G401 (cell line): Measurements from ENCODE around the gene GPC2. TPM values are rescaled to one million over a fixed set of nuclear protein-coding genes. Genes with fewer than 3 reads are reported as not detected.

ENCODE experiments used
- DNase-seq: peaks from one replicate; pipeline ENCODE4 v3.0.0-alpha.2; 2015; ENCODE audit warnings: low spot score
- in situ Hi-C: cut with HindIII; loops from 2 replicates; pipeline ENCODE4 v1.10.0; 2016; ENCODE audit warnings: low sequenced_read_pairs, mixed read lengths
- total RNA-seq: library from RNA; depleted of rRNA; stranded (reverse); fragments of >200 nt; shearing (Covaris generic); gene quantifications from 2 replicates; pipeline ENCODE4 v1.2.3, GENCODE V29; 2014

Gene GPC2
- total RNA-seq, 1 experiment from 2014 or later, result 8.8 TPM

- no peak for DNase-seq
- in situ Hi-C loops, result no loop called here
These were observed 3.2 kb downstream of the GPC2 start for GRCh38 chr7:100173806-100174495.

- in situ Hi-C loops, result no loop called here
- no peak for DNase-seq
These were observed 5.3 kb downstream of the GPC2 start for GRCh38 chr7:100171840-100172239.

DNA sequence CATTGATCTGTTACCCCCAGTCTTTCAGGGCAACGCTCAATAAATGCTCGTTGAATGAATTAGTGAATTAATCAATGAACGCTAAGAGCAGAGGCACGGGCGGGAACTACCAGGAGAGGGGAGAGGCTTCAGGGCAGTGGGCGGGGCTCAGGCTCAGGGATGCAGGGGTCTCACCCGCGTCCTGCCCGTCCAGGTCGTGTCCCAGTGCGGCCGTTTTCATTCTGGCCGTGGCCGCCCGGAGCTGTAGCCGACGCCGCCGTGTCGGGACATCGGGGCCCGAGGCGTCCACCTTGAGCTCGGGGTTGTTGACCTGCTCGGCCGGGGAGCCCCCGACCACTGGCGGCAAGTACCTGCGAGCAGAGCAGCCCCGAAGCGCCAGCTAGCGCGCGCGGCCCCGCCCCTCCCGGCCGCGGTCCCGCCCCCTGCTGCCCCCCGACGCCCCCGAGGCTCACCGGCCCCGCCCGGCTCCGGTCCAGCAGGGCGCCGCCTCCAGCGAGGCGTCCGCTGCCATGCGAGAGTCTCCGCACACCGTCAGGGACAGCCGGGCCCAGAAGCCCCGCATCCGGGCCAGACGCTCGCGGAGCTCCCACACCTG, 6.0 kb downstream of the GPC2 start:
- in situ Hi-C loops, result no loop called here
- no peak for DNase-seq

DNA sequence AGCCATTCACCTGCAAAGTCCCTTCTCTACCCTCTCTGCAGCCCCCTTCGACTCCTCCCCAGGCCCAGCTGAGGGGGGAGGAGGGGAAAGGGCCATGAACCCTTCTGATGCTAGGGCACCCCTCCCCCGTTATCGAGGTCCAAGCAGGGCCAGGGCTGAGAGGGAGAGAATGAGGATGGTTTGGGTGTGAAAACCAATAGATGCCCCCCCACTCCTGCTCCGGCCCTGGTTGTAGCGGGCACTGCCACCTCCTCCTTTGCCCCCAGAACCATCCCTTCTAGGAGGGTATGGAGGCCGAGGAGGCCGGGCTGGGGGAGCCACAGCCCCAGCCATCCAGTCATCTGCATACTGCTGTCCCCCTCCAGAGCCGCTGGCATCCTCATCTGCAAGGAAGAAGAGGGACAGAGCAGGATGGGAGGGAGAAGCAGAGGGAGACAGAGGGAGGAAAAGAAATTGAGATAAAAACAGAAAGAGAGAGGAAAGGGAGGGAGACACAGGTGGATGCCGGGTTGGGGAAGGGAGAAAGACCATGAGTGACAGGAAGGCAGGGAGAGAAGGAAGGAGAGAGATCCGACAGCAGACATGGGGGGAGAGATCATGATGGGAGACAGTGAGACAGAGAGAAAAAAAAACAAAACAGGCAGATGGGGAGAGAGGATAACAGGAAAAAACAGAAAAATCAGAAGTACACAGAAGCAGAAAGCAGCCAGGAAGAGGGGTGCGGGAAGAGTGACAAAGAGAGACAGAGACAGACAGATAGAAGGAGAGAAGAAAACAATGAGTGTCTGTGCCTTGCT, 6.9 kb downstream of the GPC2 start:
- no peak for DNase-seq
- in situ Hi-C loops, result no loop called here

DNA sequence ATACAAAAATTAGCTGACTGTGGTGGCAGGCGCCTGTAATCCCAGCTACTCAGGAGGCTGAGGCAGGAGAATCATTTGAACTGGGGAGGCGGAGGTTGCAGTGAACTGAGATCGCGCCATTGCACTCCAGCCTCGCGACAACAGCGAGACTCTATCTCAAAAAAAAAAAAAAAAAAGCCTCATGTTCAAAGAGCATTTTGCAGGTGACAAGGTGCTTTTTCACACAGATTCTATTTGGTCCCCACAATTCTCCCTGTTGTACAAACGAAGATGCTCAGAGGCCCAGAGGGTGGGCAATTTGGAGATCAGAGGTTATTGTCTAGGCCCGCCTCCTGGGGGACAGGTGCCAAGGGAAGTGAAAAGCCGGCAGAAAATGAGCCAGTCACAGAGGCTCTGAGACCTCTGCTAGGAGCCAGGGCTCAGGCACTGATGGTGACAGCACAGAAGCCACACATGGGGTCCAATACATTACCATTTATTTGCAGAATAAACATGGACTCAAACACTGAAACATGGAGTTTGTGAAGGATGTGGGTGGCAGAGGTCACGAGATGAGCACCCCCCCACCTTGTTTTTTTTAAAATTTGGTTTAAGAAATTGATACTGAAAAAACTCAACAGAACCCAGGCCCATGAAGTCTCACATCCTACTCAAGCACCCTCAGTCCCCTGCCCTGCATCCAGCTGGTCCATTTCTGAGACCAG, 7.9 kb downstream of the GPC2 start:
- in situ Hi-C loops, result no loop called here

GRCh38 chr7:100167912-100168323, 9.3 kb downstream of the GPC2 start:
- no peak for DNase-seq
- in situ Hi-C loops, result no loop called here

More for the DNA sequence above, 7.9 kb downstream of the GPC2 start:
- no peak for DNase-seq

DNA sequence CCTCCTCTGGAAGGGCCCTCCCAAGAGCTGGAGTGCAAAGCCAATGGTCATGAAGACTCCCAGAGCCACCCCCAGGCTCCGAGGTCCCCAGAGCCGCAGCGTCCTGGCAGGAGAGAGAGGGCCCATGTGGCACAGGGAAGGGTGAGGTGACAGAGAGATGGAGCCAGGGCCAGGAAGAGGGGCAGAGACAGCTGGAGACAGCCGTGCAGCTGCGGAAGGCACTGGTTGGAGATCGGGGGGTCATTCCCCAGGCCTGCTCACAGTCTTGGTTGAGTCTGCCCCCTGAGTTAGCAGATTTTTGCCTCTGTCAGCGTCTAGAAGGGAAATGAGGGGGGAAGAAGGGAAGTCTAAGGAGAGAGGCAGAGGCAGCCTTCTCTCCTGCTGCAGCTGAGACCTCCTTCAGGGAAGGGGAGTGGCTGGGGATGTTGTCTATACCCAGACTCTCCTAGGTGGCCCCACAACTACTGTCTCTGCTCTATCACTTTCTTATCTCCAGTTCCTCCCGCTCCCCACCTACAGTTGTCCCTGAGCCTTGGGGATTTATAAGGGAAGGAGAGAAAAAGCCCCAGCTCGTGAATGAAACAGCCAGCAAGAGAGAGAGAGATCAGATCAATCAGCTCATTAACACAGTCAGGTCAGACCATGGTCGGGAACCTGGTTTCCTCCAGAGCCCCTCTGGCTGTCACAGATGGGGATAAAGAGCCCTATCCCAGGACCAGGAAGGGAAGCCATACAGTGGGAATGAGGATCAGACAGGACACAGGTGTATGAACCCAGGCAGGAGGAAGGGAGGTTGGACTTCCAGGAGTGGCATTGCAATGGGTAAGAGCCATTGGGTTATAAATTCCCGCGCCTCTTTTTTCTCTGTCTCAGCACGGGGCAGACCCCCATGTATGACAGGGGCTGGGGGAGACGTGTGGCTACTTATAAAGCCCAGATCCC, 9.9 kb downstream of the GPC2 start:
- DNase-seq, result no peak
- in situ Hi-C loops, result no loop called here

DNA sequence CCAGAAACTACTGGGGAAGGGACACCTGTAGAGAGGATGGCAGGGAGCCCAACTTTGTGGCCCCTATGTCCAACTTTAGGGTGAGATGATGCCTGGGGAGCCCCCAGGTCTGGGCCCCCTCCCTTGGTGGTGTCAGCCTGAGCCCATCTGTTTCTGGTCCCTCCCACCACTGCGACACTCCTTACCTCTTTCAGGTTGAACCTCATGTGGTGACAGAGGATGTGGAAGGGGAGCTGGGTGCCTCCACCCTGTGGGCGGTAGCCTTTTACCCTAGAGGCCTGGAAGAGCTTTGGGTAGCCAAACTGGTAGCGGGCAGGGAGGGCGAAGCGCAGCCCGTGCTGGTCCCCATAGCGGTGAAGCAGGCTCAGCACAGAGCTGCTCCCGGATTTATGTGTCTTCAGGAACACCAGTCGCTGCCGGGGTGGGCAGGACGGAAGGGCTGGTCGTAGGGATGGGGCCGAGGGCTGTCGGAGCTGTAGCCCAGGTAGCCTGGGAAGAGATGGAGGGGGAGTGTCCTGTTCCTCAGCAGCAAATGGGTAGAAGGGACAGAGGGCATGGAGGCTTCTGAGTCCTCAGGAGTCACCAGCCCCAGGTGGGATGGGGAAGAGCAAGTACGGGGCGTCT, 10.8 kb downstream of the GPC2 start:
- in situ Hi-C loops, result no loop called here
- no peak for DNase-seq

DNA sequence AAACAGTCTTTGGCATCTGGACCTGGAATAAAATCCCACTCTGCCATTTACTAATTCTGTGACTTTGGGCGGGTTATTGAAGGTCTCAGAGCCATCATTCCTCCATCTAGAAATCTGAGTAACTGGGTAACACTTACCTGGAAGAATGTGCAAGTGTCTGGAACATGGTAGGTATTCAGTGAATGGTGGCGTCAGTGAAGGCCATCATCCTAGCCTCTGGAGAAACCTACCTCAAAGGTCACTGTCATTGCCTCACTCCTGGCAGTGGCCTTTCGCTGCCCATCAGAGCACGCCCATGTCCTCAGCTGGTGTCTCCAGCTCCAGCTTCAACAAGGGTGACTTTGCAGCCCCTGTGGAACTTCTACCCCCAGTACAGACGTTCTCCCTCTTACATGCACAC, 13.3 kb downstream of the GPC2 start:
- no peak for DNase-seq
- in situ Hi-C loops, result no loop called here

DNA sequence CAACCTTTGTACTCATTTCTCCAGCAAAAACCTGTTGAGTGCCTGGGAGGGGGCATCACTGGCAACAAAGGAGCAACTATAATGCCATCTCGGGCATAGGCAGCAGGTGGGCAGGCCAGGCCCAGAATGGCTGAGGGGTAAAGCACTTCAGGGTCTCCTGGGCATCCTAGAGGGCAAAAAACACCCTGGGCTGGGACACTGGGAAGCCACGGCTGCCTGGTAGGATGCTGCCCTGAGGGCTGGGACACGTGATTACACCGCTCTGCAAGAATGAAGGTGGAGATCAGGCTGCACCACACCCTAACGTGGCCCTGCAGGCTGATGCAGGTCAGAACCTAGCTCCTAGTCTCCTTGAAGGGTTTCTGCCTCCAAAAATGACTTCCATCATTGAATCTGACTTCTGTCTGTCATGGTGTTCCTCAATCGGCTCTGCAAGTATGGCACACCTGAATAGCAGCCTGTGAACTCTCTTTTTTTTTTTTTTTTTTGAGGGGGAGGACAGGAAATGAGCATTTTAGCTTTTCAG, 14.1 kb downstream of the GPC2 start:
- DNase-seq, result no peak
- in situ Hi-C loops, result no loop called here

DNA sequence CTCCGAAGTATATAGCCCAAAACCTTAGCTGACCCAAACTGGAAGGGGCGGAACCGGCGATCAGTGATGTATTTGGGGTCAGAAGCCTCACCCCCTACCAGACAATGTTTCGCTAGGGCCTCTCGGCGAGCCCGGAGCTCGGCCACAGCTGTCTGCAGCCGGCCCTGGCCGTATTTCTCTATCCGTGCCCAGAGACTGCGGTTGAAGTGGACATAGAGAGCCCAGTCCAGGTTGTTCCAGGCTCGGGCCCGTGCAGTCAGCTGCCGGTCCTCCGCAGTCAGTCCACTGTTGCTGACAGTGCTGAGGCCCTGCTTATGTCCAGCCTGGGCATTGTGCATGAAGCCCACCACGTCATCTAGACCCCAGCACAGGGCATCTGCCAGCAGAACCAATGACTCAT, 17.1 kb downstream of the GPC2 start:
- no peak for DNase-seq
- in situ Hi-C loops, result no loop called here

DNA sequence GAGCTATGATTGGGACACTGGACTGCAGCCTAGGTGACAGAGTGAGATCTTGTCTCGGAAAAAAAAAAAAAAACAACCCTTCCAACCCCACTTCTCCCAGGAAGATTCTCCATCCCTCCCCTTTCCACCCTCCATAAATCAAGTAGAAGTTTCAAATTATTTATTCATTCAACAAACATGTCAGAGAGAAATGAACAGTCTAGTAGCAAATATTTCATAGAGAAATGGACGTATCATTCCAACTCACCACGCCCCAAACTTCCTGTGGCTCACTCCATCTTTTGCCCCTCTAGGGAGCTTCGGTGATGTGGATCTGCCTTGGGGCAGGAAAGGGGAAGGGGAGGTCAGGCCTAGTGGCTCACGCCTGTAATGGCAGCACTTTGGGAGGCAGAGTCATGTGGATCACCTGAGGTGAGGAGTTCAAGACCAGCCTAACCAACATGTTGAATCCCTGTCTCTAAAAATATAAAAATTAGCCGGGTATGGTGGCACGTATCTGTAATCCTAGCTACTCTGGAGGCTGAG, 18.0 kb downstream of the GPC2 start:
- DNase-seq, result no peak

GRCh38 chr7:100158229-100159098, 18.7 kb downstream of the GPC2 start, which contains the start of gene TRAPPC14:
Gene TRAPPC14, minus strand, starts transcription at chr7:100158723. Its CDS starts 224 bp downstream, at chr7:100158499.
- in situ Hi-C loops, result no loop called here
- peak; percentile 85 for DNase-seq

More for the DNA sequence above, 18.0 kb downstream of the GPC2 start:
- in situ Hi-C loops, result no loop called here

DNA sequence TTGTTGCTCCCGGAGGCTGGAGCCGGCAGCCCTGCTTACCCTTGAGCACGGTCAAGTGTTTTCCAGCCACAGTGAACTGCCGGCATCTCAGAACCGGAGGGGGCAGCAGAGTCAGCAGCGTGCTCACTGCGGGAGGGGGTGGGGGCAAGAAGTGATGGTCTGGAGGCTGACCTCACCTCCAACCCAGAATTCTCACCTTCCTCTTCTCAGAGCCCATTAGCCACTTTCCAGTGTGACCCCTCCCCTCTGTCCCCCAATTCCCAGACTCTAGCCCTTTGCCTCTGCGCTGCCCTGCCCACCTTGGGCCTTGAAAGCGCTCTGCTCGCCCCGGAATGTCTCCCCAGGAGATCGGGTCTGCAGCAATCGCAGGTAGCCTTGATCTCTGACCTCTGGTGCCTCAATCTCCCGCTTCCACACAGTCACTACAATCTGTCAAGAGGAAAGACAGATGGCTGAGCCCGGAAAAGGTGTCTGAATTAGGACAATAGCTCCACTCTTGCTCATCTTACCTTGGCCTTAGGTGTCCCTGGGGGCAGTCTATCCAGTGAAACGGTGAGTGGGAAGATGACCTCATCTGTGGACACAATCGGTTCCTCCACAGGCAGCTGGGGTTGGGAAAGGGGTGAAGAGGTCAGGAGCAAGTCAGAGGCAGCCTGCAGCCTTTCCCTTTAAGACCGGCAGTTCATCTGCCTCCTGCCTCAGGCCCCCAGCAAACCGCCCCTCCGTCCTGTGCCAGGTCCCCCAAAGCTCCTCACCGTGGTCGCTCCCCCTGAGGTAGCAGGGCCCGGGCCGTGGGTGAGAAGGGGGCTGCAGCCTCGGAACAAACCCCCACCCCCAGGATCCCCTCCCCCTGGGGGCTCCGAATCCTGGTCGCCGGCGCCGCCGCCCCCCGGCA, 19.6 kb downstream of the GPC2 start:
- peak; percentile 65 for DNase-seq
- in situ Hi-C loops, result no loop called here

DNA sequence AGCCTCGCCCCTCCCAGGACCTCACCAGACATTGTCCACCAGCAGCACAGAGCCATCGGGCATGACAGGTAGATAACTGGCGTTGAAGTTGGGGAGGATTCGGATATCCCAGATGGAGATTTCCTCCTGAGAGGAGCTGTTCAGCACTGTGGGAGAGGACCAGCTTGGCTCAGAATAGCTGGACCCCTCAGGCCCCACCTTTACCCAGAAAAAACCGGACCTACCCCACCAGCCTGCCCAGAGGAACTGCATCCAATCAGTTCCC, 20.2 kb downstream of the GPC2 start:
- in situ Hi-C loops, result no loop called here
- DNase-seq, result no peak
